ENCODE measurements around the gene ZNF878. TPM values are rescaled to one million over a fixed set of nuclear protein-coding genes. Genes with fewer than 3 reads are reported as not detected.
A peak's percentile ranks its signal among the peaks of the same experiment; 100 is the strongest.

ZNF878 gene
- total and polyA plus RNA-seq, 2 of the 8 experiments (the other 6 are each of a cell fraction or from before 2014, with no cell fraction given): 0.91 to 9.1 TPM

GRCh38 chr19:12015015-12015752, 37.6 kb downstream of the ZNF878 start (continued):
- no peak for TF ChIP-seq CHD7 (IDR thresholded peaks at IDR 0.05; ENCODE audit: insufficient replicate concordance, low read length)
- no peak for TF ChIP-seq SIRT6 (IDR thresholded peaks at IDR 0.05; ENCODE audit: low read length)
- peak; percentile 80 for TF ChIP-seq ZNF274 (IDR thresholded peaks at IDR 0.05; ENCODE audit: borderline replicate concordance, extremely low read depth, low read length)
- TF ChIP-seq SP4 (IDR thresholded peaks at IDR 0.05; ENCODE audit: low read length): no peak

Data from H1 (cell line).